Liver (tissue), 9 donors: Measurements from ENCODE around the gene DMD. TPM values are rescaled to one million over a fixed set of nuclear protein-coding genes. Genes with fewer than 3 reads are reported as not detected.

Source experiments
- DNase-seq: peaks from one replicate; pipeline ENCODE4 v3.0.0-alpha.2; 2017; ENCODE audit warnings: low spot score
- H3K27ac ChIP-seq, 2 donors: one replicate each; pipeline ENCODE4 v1.7.0; 2013; ENCODE audit warnings: inconsistent platforms in 2 of 2, low read length in 2 of 2, control low read depth in 1 of 2, low read depth in 1 of 2, mild to moderate bottlenecking in 1 of 2
- H3K27me3 ChIP-seq, 4 donors: one replicate each; pipeline versions ENCODE4 v1.6.1 to v1.7.0; 2013; ENCODE audit warnings: low read length in 3 of 4, inconsistent platforms in 1 of 4, mild to moderate bottlenecking in 1 of 4, moderate library complexity in 1 of 4; ENCODE audit not compliant: control insufficient read depth in 4 of 4, insufficient read depth in 4 of 4
- H3K36me3 ChIP-seq, 4 donors: one replicate each; pipeline versions ENCODE4 v1.6.1 to v1.7.0; 2013; ENCODE audit warnings: low read length in 3 of 4, mild to moderate bottlenecking in 3 of 4, low read depth in 1 of 4, moderate library complexity in 1 of 4; ENCODE audit not compliant: control insufficient read depth in 4 of 4, insufficient read depth in 3 of 4
- H3K4me1 ChIP-seq, 4 donors: one replicate each; pipeline versions ENCODE4 v1.6.1 to v1.7.0; 2013; ENCODE audit warnings: low read length in 3 of 4, mild to moderate bottlenecking in 3 of 4, moderate library complexity in 1 of 4; ENCODE audit not compliant: control insufficient read depth in 4 of 4, insufficient read depth in 4 of 4
- H3K4me3 ChIP-seq, 3 donors: one replicate each; pipeline versions ENCODE4 v1.6.1 to v1.7.0; 2013; ENCODE audit warnings: low read length in 3 of 3, control low read depth in 1 of 3, low read depth in 1 of 3, mild to moderate bottlenecking in 1 of 3
- H3K9ac ChIP-seq, 2 donors: one replicate each; pipeline ENCODE4 v1.7.0; 2013; ENCODE audit warnings: low read length in 2 of 2, mild to moderate bottlenecking in 2 of 2, moderate library complexity in 2 of 2, control low read depth in 1 of 2, low read depth in 1 of 2
- H3K9me3 ChIP-seq, 4 donors: one replicate each; pipeline versions ENCODE4 v1.6.1 to v1.7.0; 2013; ENCODE audit warnings: low read length in 3 of 4; ENCODE audit not compliant: control insufficient read depth in 4 of 4
- ATF3 ChIP-seq: IDR thresholded peaks from 2 replicates; pipeline ENCODE4 v1.6.1; 2016; ENCODE audit warnings: antibody characterized with exemption
- CTCF ChIP-seq: fragments of 150-350 bp; IDR thresholded peaks from 2 replicates; pipeline ENCODE4 v1.5.1; 2017; ENCODE audit warnings: improper control_type of control experiment, low read depth, low read length; ENCODE audit not compliant: missing input control
- FOXA2 ChIP-seq: IDR thresholded peaks from 2 replicates; pipeline ENCODE4 v1.6.1; 2016; ENCODE audit warnings: antibody characterized with exemption
- GABPA ChIP-seq, 2 donors: IDR thresholded peaks in 1 of 2; conservative IDR thresholded peaks in 1 of 2; 2 replicates each; pipeline ENCODE4 v1.6.1; 2016; ENCODE audit warnings: antibody characterized with exemption in 2 of 2, mild to moderate bottlenecking in 1 of 2, moderate library complexity in 1 of 2
- HNF4A ChIP-seq, 2 donors: conservative IDR thresholded peaks; 2 replicates each; pipeline ENCODE4 v1.6.1; 2016; ENCODE audit warnings: antibody characterized with exemption in 2 of 2, mild to moderate bottlenecking in 2 of 2
- JUND ChIP-seq, 2 donors: IDR thresholded peaks; 2 replicates each; pipeline ENCODE4 v1.6.1; 2016; ENCODE audit warnings: antibody characterized with exemption in 2 of 2
- NR2F2 ChIP-seq: IDR thresholded peaks from 2 replicates; pipeline ENCODE4 v1.6.1; 2016; ENCODE audit warnings: antibody characterized with exemption
- RAD21 ChIP-seq, 2 donors: IDR thresholded peaks; 2 replicates each; pipeline ENCODE4 v1.6.1; 2016; ENCODE audit warnings: antibody characterized with exemption in 2 of 2, mild to moderate bottlenecking in 2 of 2
- REST ChIP-seq: IDR thresholded peaks from 2 replicates; pipeline ENCODE4 v1.6.1; 2016; ENCODE audit warnings: antibody characterized with exemption, mild to moderate bottlenecking
- TAF1 ChIP-seq: conservative IDR thresholded peaks from 2 replicates; pipeline ENCODE4 v1.6.1; 2016; ENCODE audit warnings: antibody characterized with exemption, mild to moderate bottlenecking
- YY1 ChIP-seq: IDR thresholded peaks from 2 replicates; pipeline ENCODE4 v1.6.1; 2016; ENCODE audit warnings: antibody characterized with exemption, mild to moderate bottlenecking
- ZBTB33 ChIP-seq: IDR thresholded peaks from 2 replicates; pipeline ENCODE4 v1.6.1; 2016; ENCODE audit warnings: antibody characterized with exemption
- WGBS: extraction: QIAGEN DNeasy Blood & Tissue Kit; methylation state at CpG from one replicate; pipeline ENCODE4 v1.1.7; 2013; 5-methylcytosine and 5-hydroxymethylcytosine counted together
- polyA plus RNA-seq, 2 donors: library from polyadenylated mRNA; stranded (reverse) in 1 of 2; unstranded in 1 of 2; fragments of 200-250 nt in 1 of 2; fragments of >200 nt in 1 of 2; fragmentation: Nextera tagmentation in 1 of 2; extraction: Ambion mirVana in 1 of 2; gene quantifications; one replicate each; pipeline versions ENCODE4 v1.2.1 to v1.2.3, GENCODE V29; 2013 to 2015
- total RNA-seq, 2 donors: library from RNA; depleted of rRNA; stranded (reverse); fragments of >200 nt; gene quantifications; one replicate each; pipeline ENCODE4 v1.2.3, GENCODE V29; 2014
- TF ChIP-seq, protein P1 (sequence below): IDR thresholded peaks from 2 replicates; pipeline ENCODE4 v1.6.1; 2016; ENCODE audit warnings: antibody characterized with exemption
- donor health status: healthy.
- donor health status: healthy.
- donor health status: healthy.
- donor health status: healthy.
- donor health status: healthy.

DMD gene
- total and polyA plus RNA-seq, 4 donors = 14.6 to 61.9 (median 23.9) TPM

- TF ChIP-seq ATF3 (no peak), JUND (IDR thresholded peaks at IDR 0.05) (no peak)
- no peak for DNase-seq
- no peak overlapping the region for H3K27ac ChIP-seq
- no peaks in the 10 kb centered on the region for H3K9me3 ChIP-seq
- WGBS = 93% methylated on average over 3 of the region's 3 CpGs
- no peaks in the 10 kb centered on the region for H3K36me3 ChIP-seq
- H3K27me3 ChIP-seq = no peaks in the 10 kb centered on the region
- no peak overlapping the region for H3K4me3 ChIP-seq
- H3K4me1 ChIP-seq = no peaks in the 10 kb centered on the region
- no peak overlapping the region for H3K9ac ChIP-seq
Observed at GRCh38 chrX:31546126-31546525, 1665.2 kb downstream of the DMD start.

DNA sequence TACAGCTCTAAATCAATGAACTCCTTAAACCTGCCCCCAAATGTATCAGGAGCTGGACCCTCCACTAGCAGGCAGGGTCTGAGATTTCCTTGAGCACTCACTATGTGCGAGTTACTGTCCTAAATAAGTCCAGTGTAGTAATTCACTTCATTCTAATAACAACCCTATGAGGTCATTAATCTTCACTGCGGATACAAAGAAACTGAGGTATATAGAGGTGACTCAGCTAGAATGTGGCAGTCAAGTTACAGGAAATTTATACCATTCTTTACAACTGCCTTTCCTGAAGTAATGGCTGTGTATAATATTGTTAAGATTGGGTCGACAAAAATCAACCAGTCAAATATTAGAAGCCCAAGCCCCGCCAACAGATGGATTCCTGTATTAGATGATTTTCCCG is 1665.6 kb downstream of the DMD start:
- WGBS = 88% methylated on average over 5 of the region's 5 CpGs
- no peaks in the 10 kb centered on the region for H3K9me3 ChIP-seq
- H3K4me1 ChIP-seq = no peaks in the 10 kb centered on the region
- H3K36me3 ChIP-seq = no peaks in the 10 kb centered on the region
- H3K27ac ChIP-seq = no peak overlapping the region
- no peak overlapping the region for H3K4me3 ChIP-seq
- DNase-seq = no peak
- no peak overlapping the region for H3K9ac ChIP-seq
- TF ChIP-seq NR2F2 (no peak), HNF4A (conservative IDR thresholded peaks at IDR 0.05) (no peak), FOXA2 (no peak), JUND (IDR thresholded peaks at IDR 0.05) (no peak), CTCF (no peak), ATF3 (no peak), RAD21 (IDR thresholded peaks at IDR 0.05) (no peak)
- no peaks in the 10 kb centered on the region for H3K27me3 ChIP-seq

DNA sequence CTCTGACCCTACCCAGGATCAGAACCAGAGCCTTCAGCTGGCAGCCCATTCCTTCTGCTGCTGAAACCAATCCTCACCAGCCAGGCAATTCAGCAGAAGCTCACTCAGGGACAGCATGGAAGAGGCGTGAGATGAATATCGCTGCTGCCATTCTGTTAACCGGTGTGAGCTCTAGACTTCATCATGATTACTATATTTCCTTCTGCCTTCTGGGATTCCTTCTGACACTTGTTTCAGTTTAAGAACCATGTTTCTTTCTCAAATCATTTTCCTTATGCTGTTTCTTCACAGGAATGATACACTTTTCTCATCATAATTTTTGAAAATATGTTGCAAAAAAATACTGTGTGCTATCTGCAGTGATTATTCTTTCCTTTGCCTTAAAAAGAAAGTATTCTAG is 1666.2 kb downstream of the DMD start:
- 97% methylated on average over 3 of the region's 3 CpGs for WGBS
- TF ChIP-seq RAD21 (IDR thresholded peaks at IDR 0.05) (no peak), ZBTB33 (no peak), REST (no peak), TAF1 (no peak), YY1 (no peak), GABPA (IDR thresholded peaks at IDR 0.05 in 1 of 2, conservative IDR thresholded peaks at IDR 0.05 in 1 of 2) (no peak)
- TF ChIP-seq, protein P1, sequence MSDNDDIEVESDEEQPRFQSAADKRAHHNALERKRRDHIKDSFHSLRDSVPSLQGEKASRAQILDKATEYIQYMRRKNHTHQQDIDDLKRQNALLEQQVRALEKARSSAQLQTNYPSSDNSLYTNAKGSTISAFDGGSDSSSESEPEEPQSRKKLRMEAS = no peak
- no peak for DNase-seq

More for the DNA sequence above, 1666.2 kb downstream of the DMD start:
- H3K9ac ChIP-seq = no peak overlapping the region
- H3K27ac ChIP-seq = no peak overlapping the region
- no peaks in the 10 kb centered on the region for H3K9me3 ChIP-seq
- H3K4me1 ChIP-seq = no peaks in the 10 kb centered on the region
- H3K27me3 ChIP-seq = no peaks in the 10 kb centered on the region
- no peaks in the 10 kb centered on the region for H3K36me3 ChIP-seq
- no peak overlapping the region for H3K4me3 ChIP-seq
